ENCODE data around the gene APOL1. TPM values are rescaled to one million over a fixed set of nuclear protein-coding genes. Genes with fewer than 3 reads are reported as not detected.
A peak's percentile ranks its signal among the peaks of the same experiment; 100 is the strongest.

The APOL1 gene
- total RNA-seq, 4 donors from 2014 or later: 0.46 to 4.1 (median 2.0) TPM

GRCh38 chr22:36213586-36213985, 39.3 kb upstream of the APOL1 start:
- H3K4me3 ChIP-seq (ENCODE audit: low read depth, poor library complexity, severe bottlenecking): no peak overlapping the region
- no peak for TF ChIP-seq CTCF (IDR thresholded peaks at IDR 0.05)
- no peak for TF ChIP-seq POLR2A (IDR thresholded peaks at IDR 0.05)
- 93 to 97% methylated on average over 4 of the region's 4 CpGs for WGBS, 2 donors
- intact Hi-C loops (cut with DNase I; ENCODE audit: low total_unique reads): no loop called here
- no peak for DNase-seq (ENCODE audit: low spot score in 2 of 2)

GRCh38 chr22:36215981-36216380, 37.0 kb upstream of the APOL1 start:
- DNase-seq (ENCODE audit: low spot score in 2 of 2): no peak
- 77 to 86% methylated on average over 2 of the region's 2 CpGs for WGBS, 2 donors
- intact Hi-C loops (cut with DNase I; ENCODE audit: low total_unique reads): no loop called here

GRCh38 chr22:36218648-36219193, 34.2 kb upstream of the APOL1 start:
- DNase-seq (ENCODE audit: low spot score in 2 of 2): no peak
- intact Hi-C loops (cut with DNase I; ENCODE audit: low total_unique reads): no loop called here
- WGBS, 2 donors: 88 to 89% methylated on average over 7 of the region's 7 CpGs
- TF ChIP-seq CTCF (IDR thresholded peaks at IDR 0.05) (no peak), POLR2A (IDR thresholded peaks at IDR 0.05) (no peak)
- no peak overlapping the region for H3K4me3 ChIP-seq (ENCODE audit: low read depth, poor library complexity, severe bottlenecking)

More at GRCh38 chr22:36215981-36216380, 37.0 kb upstream of the APOL1 start:
- TF ChIP-seq POLR2A (IDR thresholded peaks at IDR 0.05) (no peak), CTCF (IDR thresholded peaks at IDR 0.05) (no peak)
- H3K4me3 ChIP-seq (ENCODE audit: low read depth, poor library complexity, severe bottlenecking): no peak overlapping the region

- intact Hi-C loops (cut with DNase I; ENCODE audit: low total_unique reads): no loop called here
- WGBS, 2 donors: 30 to 51% methylated on average over 9 of the region's 9 CpGs
- DNase-seq (ENCODE audit: low spot score in 2 of 2): peak in 1 of 2 donors; percentile 85
- no peak for TF ChIP-seq CTCF (IDR thresholded peaks at IDR 0.05)
- TF ChIP-seq POLR2A (IDR thresholded peaks at IDR 0.05): no peak
- no peak overlapping the region for H3K4me3 ChIP-seq (ENCODE audit: low read depth, poor library complexity, severe bottlenecking)
Observed at GRCh38 chr22:36220451-36220921, 32.4 kb upstream of the APOL1 start.

- TF ChIP-seq POLR2A (IDR thresholded peaks at IDR 0.05) (no peak), CTCF (IDR thresholded peaks at IDR 0.05) (no peak)
- 21 to 26% methylated on average over 7 of the region's 7 CpGs for WGBS, 2 donors
- intact Hi-C loops (cut with DNase I; ENCODE audit: low total_unique reads): no loop called here
- H3K4me3 ChIP-seq (ENCODE audit: low read depth, poor library complexity, severe bottlenecking): no peak overlapping the region
- peak in 1 of 2 donors; percentile 88 for DNase-seq (ENCODE audit: low spot score in 2 of 2)
Observed at GRCh38 chr22:36221799-36222751, 30.9 kb upstream of the APOL1 start.

All from lower leg skin (tissue), 4 donors.